ENCODE measurements around the gene HNRNPUL1. TPM values are rescaled to one million over a fixed set of nuclear protein-coding genes. Genes with fewer than 3 reads are reported as not detected.
A peak's percentile ranks its signal among the peaks of the same experiment; 100 is the strongest.

Gene HNRNPUL1
- polyA plus RNA-seq (2013, experiment 1 of 2) = 180 TPM
- 189 TPM for polyA plus RNA-seq (2013, experiment 2 of 2)

DNA sequence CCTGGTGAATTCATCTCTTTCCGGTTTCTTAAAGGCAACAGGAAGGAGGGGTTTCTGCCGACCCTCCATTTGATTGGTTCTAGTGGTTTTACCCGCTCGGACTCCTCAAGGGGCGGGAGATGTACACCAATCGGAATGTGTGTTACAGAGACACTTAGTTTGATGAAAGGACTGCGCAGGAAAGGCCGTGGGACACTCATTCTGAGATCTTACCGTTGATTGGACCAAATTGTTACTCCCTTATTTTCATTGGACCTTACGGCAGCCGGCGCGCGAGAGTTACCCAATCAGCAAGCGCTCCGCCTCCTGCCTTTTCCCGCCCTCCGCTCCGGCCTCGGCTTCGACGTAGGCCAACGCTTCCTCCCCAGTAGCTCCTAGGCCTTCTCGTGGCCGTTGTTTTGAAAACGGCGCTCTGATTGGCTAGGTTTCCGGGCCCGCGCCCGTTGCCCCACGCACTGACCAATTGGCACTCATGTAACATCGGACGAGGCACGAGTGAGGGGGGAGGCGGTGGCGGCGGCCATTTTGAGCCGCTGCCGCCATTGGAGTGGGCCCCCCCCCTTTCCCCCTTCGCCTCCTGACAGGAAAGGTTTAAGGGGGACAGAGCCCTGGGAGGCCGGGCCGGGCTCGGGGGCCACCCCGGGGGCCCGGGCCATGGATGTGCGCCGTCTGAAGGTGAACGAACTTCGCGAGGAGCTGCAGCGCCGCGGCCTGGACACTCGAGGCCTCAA lies at the start of gene HNRNPUL1:
TSS of gene HNRNPUL1 (plus strand) at position 523 of the 731 bp plus-strand sequence. CDS start at position 655, 132 bp downstream.
- Histone ChIP-seq H3K4me1 (ENCODE audit: insufficient read depth, low read length) (peaks cover 12% of the 10 kb centered on the region), H3K4me3 (ENCODE audit: low read length) (peak within 1 kb of the TSS; percentile 96), H3K36me3 (ENCODE audit: insufficient read depth, low read length) (peaks cover 41% of the 10 kb centered on the region), H3K9me3 (ENCODE audit: insufficient read depth, low read depth, low read length) (no peaks in the 10 kb centered on the region), H3K27me3 (ENCODE audit: insufficient read depth, low read length) (no peaks in the 10 kb centered on the region), H3K9ac (ENCODE audit: low read depth, low read length) (peak within 1 kb of the TSS; percentile 100), H3K27ac (ENCODE audit: low read depth, low read length) (peak within 1 kb of the TSS; percentile 100)
- under 1% methylated on average over 55 of the region's 55 CpGs for WGBS

DNA sequence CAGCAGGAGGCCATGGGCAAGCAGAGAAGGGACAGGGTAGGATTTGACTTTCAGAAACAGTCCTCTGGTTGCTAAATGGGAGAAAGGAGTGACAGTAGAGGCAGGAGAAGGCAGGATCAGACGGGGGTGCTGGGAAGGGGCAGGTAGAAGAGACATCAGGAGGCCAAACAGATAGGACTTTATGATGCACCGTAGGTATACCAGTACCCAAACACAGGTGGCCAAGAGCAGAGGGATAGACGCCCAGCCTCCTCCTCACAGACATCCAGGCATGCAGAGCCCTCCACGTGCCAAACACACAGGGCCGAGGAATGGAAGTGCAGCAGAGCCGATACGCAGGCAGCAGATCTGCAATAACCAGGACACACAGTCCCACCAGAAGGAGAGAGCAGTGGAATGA lies 46.4 kb upstream of the HNRNPUL1 start:
- H3K27ac ChIP-seq (ENCODE audit: low read depth, low read length) = no peak overlapping the region
- WGBS = 73% methylated on average over 7 of the region's 7 CpGs
- H3K27me3 ChIP-seq (ENCODE audit: insufficient read depth, low read length) = no peaks in the 10 kb centered on the region
- 0 out of 2 replicates have a peak, but pooled peaks cover 3% of the 10 kb centered on the region for H3K4me1 ChIP-seq (ENCODE audit: insufficient read depth, low read length)
- H3K4me3 ChIP-seq (ENCODE audit: low read length) = no peak overlapping the region
- peaks cover 16% of the 10 kb centered on the region for H3K36me3 ChIP-seq (ENCODE audit: insufficient read depth, low read length)
- no peaks in the 10 kb centered on the region for H3K9me3 ChIP-seq (ENCODE audit: insufficient read depth, low read depth, low read length)
- no peak overlapping the region for H3K9ac ChIP-seq (ENCODE audit: low read depth, low read length)

DNA sequence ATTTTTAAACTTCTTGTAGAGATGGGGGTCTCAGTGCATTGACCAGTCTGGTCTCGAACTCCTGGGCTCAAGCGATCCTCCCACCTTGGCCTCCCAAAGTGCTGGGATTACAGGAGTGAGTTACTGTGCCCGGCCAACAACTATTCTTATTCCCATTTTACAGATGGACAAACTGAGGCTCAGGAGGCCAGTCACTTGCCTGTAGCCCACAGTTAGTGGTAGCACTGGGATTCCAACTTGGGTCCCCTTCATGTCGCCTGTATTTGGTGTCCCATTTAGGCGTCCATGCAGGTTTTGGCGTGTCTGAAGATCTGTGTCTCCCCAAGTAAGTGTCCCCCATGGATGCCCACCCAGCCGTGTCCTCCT lies 45.9 kb upstream of the HNRNPUL1 start:
- Histone ChIP-seq H3K9me3 (ENCODE audit: insufficient read depth, low read depth, low read length) (no peaks in the 10 kb centered on the region), H3K4me1 (ENCODE audit: insufficient read depth, low read length) (0 out of 2 replicates have a peak, but pooled peaks cover 5% of the 10 kb centered on the region), H3K27ac (ENCODE audit: low read depth, low read length) (peak overlapping the region; percentile 82), H3K27me3 (ENCODE audit: insufficient read depth, low read length) (no peaks in the 10 kb centered on the region), H3K9ac (ENCODE audit: low read depth, low read length) (peak overlapping the region; percentile 62), H3K4me3 (ENCODE audit: low read length) (peak overlapping the region; percentile 81), H3K36me3 (ENCODE audit: insufficient read depth, low read length) (peaks cover 16% of the 10 kb centered on the region)
- WGBS = 71% methylated on average over 7 of the region's 7 CpGs

DNA sequence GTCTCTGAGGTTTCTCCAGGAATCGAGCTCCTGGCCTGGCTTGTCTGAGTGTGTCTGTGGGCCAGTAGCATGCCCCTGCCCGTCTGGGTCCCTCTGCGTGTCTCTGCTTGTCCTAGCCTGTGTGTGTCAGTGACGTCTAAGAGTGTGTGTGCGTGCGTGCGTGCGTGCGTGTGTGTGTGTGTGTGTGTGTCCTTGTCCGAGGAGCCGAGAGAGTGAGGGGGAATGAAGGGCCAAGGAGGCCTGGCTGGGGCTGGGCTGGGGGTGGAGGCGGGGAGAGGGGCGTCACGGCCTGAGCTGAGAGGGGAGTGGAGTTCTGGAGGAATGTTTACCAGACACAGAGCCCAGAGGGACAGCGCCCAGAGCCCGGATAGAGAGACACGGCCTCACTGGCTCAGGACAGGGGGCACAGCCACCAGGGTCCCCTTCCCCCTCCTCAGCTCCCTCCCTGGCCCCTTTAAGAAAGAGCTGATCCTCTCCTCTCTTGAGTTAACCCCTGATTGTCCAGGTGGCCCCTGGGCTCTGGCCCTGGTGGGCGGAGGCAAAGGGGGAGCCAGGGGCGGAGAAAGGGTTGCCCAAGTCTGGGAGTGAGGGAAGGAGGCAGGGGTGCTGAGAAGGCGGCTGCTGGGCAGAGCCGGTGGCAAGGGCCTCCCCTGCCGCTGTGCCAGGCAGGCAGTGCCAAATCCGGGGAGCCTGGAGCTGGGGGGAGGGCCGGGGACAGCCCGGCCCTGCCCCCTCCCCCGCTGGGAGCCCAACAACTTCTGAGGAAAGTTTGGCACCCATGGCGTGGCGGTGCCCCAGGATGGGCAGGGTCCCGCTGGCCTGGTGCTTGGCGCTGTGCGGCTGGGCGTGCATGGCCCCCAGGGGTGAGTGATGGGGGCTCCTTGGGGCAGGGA lies 45.3 kb upstream of the HNRNPUL1 start, which contains the start of gene AXL:
TSS of gene AXL (plus strand) at position 609 of the 893 bp plus-strand sequence. CDS start at position 779, 170 bp downstream.
- Histone ChIP-seq H3K27ac (ENCODE audit: low read depth, low read length) (peak within 1 kb of the TSS; percentile 82), H3K9ac (ENCODE audit: low read depth, low read length) (peak within 1 kb of the TSS; percentile 62)

DNA sequence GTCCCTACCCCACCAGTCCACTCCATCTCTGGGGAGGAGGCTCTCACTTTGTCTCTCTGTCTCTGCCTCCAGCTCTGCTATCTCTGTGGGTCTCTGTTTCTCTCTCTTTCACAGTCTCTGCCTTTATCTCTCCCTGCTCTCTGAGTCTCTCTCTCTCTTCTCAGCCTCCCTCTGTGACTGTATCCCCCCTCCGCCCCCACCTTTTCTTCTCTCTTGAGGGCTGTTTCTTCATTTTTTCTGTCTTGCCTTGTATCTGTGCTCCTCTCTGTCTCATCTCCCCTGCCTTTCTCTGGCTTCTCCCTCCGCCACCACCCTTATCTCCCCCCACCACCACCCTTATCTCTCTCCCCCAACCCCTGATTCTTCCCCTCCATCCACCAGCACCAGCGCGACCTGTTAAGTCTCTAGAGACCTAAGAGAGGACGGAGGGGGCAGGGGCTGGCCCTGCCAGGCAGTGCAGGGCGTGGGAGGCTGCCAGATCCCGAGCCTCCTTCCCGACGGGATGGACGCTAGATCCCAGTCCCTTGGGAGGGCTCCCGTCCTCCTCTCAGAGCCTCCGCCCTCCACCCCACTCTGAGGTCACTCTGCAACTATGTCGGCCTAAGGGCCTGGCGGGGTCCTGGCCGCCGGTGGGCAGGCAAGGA lies 44.1 kb upstream of the HNRNPUL1 start:
- peaks cover 16% of the 10 kb centered on the region; the same call in 1 of the 2 replicates for H3K4me1 ChIP-seq (ENCODE audit: insufficient read depth, low read length)
- H3K27ac ChIP-seq (ENCODE audit: low read depth, low read length) = peak overlapping the region; percentile 6; the same call in 1 of the 2 replicates
- H3K36me3 ChIP-seq (ENCODE audit: insufficient read depth, low read length) = peaks cover 19% of the 10 kb centered on the region
- peak overlapping the region; percentile 53; the same call in 1 of the 2 replicates for H3K9ac ChIP-seq (ENCODE audit: low read depth, low read length)
- peak overlapping the region; percentile 81 for H3K4me3 ChIP-seq (ENCODE audit: low read length)
- H3K9me3 ChIP-seq (ENCODE audit: insufficient read depth, low read depth, low read length) = no peaks in the 10 kb centered on the region
- 19% methylated on average over 16 of the region's 16 CpGs for WGBS
- H3K27me3 ChIP-seq (ENCODE audit: insufficient read depth, low read length) = no peaks in the 10 kb centered on the region

More for the DNA sequence above, 45.3 kb upstream of the HNRNPUL1 start, which contains the start of gene AXL:
- Histone ChIP-seq H3K36me3 (ENCODE audit: insufficient read depth, low read length) (peaks cover 16% of the 10 kb centered on the region), H3K9me3 (ENCODE audit: insufficient read depth, low read depth, low read length) (no peaks in the 10 kb centered on the region), H3K4me3 (ENCODE audit: low read length) (peak within 1 kb of the TSS; percentile 81), H3K4me1 (ENCODE audit: insufficient read depth, low read length) (peaks cover 11% of the 10 kb centered on the region; the same call in 1 of the 2 replicates), H3K27me3 (ENCODE audit: insufficient read depth, low read length) (no peaks in the 10 kb centered on the region)
- WGBS = 4% methylated on average over 32 of the region's 32 CpGs

DNA sequence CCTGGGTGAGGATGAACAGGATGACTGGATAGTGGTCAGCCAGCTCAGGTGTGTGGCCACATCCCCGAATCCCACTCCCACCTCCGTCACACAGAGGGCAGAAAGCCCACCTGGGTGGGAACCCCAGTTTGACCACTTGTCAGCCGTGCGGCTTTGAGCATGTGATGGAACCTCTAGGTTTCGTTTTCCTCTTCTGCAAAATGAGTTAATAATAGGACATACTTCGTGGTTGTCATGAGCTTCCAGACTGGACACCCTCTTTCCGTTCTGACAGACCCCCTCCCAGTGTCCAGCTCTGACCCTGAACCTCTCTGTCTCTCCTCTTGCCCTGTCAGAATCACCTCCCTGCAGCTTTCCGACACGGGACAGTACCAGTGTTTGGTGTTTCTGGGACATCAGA lies 43.4 kb upstream of the HNRNPUL1 start:
- Histone ChIP-seq H3K36me3 (ENCODE audit: insufficient read depth, low read length) (peaks cover 19% of the 10 kb centered on the region), H3K9me3 (ENCODE audit: insufficient read depth, low read depth, low read length) (no peaks in the 10 kb centered on the region), H3K4me3 (ENCODE audit: low read length) (peak overlapping the region; percentile 81; the same call in 1 of the 2 replicates), H3K4me1 (ENCODE audit: insufficient read depth, low read length) (peaks cover 23% of the 10 kb centered on the region; the same call in 1 of the 2 replicates), H3K9ac (ENCODE audit: low read depth, low read length) (no peak overlapping the region), H3K27me3 (ENCODE audit: insufficient read depth, low read length) (no peaks in the 10 kb centered on the region), H3K27ac (ENCODE audit: low read depth, low read length) (no peak overlapping the region)
- 93% methylated on average over 9 of the region's 9 CpGs for whole genome bisulfite sequencing

DNA sequence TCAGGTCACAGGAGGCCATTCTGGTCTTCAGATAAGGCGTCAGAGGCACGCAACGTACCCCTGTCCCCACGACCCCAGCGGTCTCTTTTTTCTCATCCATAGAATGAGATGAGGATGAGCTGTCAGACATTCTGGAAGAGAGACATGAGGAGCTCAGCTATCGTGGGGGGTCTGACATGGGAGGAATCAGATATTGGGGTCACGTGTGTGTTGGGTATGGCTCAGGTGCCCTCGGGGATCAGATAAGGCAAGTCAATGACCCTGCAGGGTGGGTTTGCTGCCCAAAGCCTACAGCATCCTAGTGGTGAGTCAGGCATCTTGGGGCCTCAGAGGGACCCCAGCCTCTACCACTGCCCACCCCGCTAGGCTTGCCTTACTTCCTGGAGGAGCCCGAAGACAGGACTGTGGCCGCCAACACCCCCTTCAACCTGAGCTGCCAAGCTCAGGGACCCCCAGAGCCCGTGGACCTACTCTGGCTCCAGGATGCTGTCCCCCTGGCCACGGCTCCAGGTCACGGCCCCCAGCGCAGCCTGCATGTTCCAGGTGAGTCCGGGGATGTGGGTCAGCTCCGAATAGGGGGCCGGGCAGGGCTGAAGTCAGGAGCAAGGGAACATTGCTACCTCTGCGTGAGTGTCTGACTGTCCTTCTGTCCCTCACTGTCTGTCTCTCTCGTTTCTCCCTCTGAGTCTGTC lies 42.5 kb upstream of the HNRNPUL1 start:
- H3K4me3 ChIP-seq (ENCODE audit: low read length) = no peak overlapping the region
- peaks cover 28% of the 10 kb centered on the region for H3K4me1 ChIP-seq (ENCODE audit: insufficient read depth, low read length)
- no peaks in the 10 kb centered on the region for H3K27me3 ChIP-seq (ENCODE audit: insufficient read depth, low read length)
- 92% methylated on average over 20 of the region's 20 CpGs for WGBS
- no peaks in the 10 kb centered on the region for H3K9me3 ChIP-seq (ENCODE audit: insufficient read depth, low read depth, low read length)
- H3K36me3 ChIP-seq (ENCODE audit: insufficient read depth, low read length) = peaks cover 19% of the 10 kb centered on the region
- H3K27ac ChIP-seq (ENCODE audit: low read depth, low read length) = no peak overlapping the region
- no peak overlapping the region for H3K9ac ChIP-seq (ENCODE audit: low read depth, low read length)

DNA sequence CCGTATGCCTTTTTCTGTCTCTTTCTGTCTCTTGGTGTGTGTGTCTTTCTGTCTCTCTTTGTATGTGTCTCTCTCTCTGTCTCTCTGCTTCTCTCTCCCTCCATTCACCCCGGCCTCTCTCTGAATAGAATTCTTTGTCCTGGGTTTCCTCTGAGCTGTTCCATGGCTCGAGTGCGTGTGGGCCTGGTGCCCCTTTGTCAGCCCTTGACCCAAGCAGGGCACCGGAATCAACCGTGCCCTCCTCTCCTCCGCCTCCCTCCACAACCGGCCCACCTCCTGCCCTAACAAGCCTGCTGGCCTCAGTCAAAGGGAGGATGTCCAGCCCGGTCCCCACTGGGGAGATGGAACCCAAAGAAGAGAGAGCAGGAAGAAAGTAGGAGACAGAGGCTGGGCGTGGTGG lies 41.9 kb upstream of the HNRNPUL1 start:
- Histone ChIP-seq H3K27me3 (ENCODE audit: insufficient read depth, low read length) (no peaks in the 10 kb centered on the region), H3K4me1 (ENCODE audit: insufficient read depth, low read length) (peaks cover 33% of the 10 kb centered on the region), H3K36me3 (ENCODE audit: insufficient read depth, low read length) (peaks cover 19% of the 10 kb centered on the region), H3K9me3 (ENCODE audit: insufficient read depth, low read depth, low read length) (no peaks in the 10 kb centered on the region), H3K9ac (ENCODE audit: low read depth, low read length) (no peak overlapping the region), H3K4me3 (ENCODE audit: low read length) (no peak overlapping the region), H3K27ac (ENCODE audit: low read depth, low read length) (no peak overlapping the region)
- 91% methylated on average over 9 of the region's 10 CpGs for WGBS

DNA sequence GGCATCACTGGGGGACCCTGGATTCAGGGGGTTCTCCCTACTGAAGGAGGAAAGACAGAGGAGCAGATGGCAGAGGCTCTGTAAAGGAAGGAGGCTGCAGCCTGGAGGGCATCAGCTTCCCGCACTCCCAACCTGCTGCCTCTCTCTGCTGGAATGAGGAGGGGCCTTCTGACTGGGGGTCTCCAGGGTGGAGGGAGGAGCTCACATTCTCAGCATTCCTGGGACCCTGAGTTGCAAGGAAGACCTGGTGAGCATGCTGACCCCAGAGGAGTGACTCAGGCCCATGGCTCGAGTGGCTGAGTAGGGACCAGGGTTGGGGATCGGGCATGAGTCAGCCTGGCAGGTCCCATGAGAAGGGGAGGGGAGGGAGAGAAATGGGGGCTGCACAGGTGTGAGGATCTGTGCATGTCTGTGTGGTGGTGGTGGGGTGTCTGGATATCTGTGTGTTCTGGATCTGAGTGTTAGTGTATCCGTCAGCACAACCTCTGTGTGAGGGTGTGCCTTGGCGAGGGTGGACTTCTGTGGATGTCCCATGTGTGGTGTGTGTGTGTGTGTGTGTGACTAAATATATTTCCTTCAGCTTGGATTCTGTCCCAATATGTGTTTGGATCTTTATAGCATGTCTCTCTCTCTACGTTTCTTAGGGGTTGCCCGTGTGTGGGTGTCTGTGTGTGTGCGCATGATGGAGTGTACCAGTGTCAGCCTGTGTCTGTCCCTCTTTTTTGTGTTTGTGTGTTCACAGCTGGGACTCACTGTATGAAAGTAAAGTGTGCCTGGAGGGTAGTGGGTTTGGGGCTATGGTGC lies 40.5 kb upstream of the HNRNPUL1 start:
- peaks cover 29% of the 10 kb centered on the region for H3K4me1 ChIP-seq (ENCODE audit: insufficient read depth, low read length)
- peak overlapping the region; percentile 60 for H3K27ac ChIP-seq (ENCODE audit: low read depth, low read length)
- H3K9me3 ChIP-seq (ENCODE audit: insufficient read depth, low read depth, low read length) = no peaks in the 10 kb centered on the region
- H3K36me3 ChIP-seq (ENCODE audit: insufficient read depth, low read length) = peaks cover 19% of the 10 kb centered on the region
- peak overlapping the region; percentile 44; the same call in 1 of the 2 replicates for H3K9ac ChIP-seq (ENCODE audit: low read depth, low read length)
- no peaks in the 10 kb centered on the region for H3K27me3 ChIP-seq (ENCODE audit: insufficient read depth, low read length)
- no peak overlapping the region; the same call in 1 of the 2 replicates for H3K4me3 ChIP-seq (ENCODE audit: low read length)
- WGBS = 66% methylated on average over 8 of the region's 8 CpGs

Measured in HUES64 (cell line).